ENCODE data around the gene ARGLU1. TPM values are rescaled to one million over a fixed set of nuclear protein-coding genes. Genes with fewer than 3 reads are reported as not detected.

Gene ARGLU1
- total RNA-seq, 4 donors from 2014 or later, result 95.4 to 233 (median 126) TPM

DNA sequence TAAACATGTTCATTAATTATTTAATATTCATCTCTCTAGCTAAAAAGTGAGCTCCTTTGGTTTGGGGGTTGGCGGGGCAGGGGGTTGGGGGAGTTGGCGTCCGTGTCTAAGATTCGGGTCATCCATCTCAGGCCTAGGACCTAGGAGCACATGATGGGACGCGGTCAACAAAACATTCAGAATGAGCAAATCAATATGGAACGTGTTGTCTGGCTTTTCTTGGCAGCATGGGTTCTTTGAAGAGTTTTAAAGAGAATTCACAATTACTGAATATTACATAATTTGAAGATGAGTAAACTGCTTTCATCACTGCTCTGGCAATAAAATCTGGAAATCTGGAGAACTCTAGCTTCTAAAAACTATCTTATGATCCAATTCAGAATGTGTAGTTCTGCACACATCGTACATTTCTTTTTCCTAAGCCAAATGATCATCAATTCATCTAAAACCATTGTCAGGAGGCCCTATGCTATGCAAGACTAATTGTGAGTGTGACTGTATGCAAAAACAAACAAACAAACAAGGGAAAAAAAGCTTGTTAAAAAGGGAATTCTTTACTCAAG, 5.4 kb upstream of the ARGLU1 start:
- no peak for TF ChIP-seq POLR2A (IDR thresholded peaks at IDR 0.05)
- TF ChIP-seq, protein P1, sequence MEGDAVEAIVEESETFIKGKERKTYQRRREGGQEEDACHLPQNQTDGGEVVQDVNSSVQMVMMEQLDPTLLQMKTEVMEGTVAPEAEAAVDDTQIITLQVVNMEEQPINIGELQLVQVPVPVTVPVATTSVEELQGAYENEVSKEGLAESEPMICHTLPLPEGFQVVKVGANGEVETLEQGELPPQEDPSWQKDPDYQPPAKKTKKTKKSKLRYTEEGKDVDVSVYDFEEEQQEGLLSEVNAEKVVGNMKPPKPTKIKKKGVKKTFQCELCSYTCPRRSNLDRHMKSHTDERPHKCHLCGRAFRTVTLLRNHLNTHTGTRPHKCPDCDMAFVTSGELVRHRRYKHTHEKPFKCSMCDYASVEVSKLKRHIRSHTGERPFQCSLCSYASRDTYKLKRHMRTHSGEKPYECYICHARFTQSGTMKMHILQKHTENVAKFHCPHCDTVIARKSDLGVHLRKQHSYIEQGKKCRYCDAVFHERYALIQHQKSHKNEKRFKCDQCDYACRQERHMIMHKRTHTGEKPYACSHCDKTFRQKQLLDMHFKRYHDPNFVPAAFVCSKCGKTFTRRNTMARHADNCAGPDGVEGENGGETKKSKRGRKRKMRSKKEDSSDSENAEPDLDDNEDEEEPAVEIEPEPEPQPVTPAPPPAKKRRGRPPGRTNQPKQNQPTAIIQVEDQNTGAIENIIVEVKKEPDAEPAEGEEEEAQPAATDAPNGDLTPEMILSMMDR (IDR thresholded peaks at IDR 0.05), result no peak
- peak overlapping the region in 2 of 4 donors; percentile 9 to 22 for H3K27ac ChIP-seq
- no peaks in the 10 kb centered on the region for H3K36me3 ChIP-seq
- no peak overlapping the region for H3K4me3 ChIP-seq
- H3K4me1 ChIP-seq, result peaks cover 0 to 4% (median 0%) of the 10 kb centered on the region in 4 donors
- H3K9me3 ChIP-seq, result no peaks in the 10 kb centered on the region
- DNase-seq, result no peak
- no peaks in the 10 kb centered on the region for H3K27me3 ChIP-seq

DNA sequence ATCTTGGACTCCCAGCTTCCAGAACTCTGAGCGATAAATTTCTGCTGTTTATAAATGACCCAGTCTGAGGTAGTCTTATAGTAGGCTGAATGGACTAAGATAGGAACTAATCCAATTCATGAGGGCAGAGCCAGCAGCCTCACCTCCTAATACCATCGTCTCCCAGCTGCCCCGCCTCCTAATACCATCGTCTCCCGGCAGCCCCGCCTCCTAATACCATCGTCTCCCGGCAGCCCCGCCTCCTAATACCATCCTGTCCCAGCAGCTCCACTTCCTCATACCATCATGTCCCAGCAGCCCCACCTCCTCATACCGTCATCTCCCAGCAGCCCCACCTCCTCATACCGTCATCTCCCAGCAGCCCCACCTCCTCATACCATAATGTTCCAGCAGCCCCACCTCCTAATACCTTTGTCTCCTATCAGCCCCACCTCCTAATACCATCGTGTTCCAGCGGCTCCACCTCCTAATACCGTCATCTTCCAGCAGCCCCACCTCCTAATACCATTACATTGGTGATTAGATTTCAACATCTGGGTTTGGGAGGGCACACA, 2.4 kb upstream of the ARGLU1 start:
- no peaks in the 10 kb centered on the region for H3K36me3 ChIP-seq
- TF ChIP-seq POLR2A (IDR thresholded peaks at IDR 0.05), result peak in 1 of 2 donors; percentile 57
- TF ChIP-seq, protein P1 (IDR thresholded peaks at IDR 0.05), result no peak
- DNase-seq, result peak; percentile 67 to 86 (median 86)
- no peaks in the 10 kb centered on the region for H3K9me3 ChIP-seq
- no peak overlapping the region for H3K4me3 ChIP-seq
- peaks cover 0 to 15% (median 5%) of the 10 kb centered on the region in 4 donors for H3K4me1 ChIP-seq
- no peaks in the 10 kb centered on the region for H3K27me3 ChIP-seq
- peak overlapping the region in 2 of 4 donors; percentile 16 to 26 for H3K27ac ChIP-seq

DNA sequence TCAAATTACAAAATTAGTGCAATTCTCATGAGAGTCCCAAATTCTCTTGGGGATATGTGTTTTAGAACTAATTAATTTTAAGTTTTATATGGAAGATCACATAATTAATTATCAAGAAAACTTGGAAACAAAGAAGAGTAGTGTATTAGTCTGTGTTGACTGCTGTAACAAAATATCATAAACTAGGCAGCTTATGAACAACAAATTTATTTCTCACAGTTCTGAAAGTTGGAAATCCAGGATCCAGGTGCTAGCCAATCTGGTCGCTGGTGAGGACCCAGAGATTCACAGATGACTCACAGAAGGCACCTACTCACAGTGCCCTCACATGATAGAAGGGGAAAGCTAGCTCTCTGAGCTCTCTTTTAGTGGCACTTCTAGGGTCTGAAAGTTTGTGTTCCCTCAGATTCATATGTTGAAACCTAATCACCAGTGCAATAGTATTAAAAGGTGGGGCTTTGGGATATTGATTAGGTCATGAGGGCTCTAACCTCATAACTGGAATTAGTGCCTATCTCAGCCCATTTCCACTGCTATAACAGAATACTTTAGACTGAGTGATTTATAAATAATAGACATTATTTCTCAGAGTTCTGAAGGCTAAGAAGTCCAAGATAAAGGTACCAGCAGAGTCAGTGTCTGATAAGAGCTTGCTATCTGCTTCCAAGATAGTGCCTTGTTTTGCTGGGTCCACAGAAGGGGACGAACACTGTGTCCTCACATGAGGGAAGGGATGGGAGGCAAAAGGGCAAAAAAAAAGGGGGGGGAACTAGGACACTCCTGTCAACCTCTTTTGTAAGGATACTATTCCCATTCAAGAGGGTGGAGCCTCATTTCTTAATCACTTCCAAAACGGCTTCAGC, 1.5 kb upstream of the ARGLU1 start:
- peak overlapping the region in 2 of 4 donors; percentile 16 to 26 for H3K27ac ChIP-seq
- peaks cover 0 to 24% (median 10%) of the 10 kb centered on the region in 4 donors for H3K4me1 ChIP-seq
- DNase-seq, result no peak
- TF ChIP-seq POLR2A (IDR thresholded peaks at IDR 0.05), result no peak
- TF ChIP-seq, protein P1 (IDR thresholded peaks at IDR 0.05), result no peak
- H3K27me3 ChIP-seq, result no peaks in the 10 kb centered on the region
- H3K36me3 ChIP-seq, result no peaks in the 10 kb centered on the region
- no peaks in the 10 kb centered on the region for H3K9me3 ChIP-seq
- no peak overlapping the region for H3K4me3 ChIP-seq

DNA sequence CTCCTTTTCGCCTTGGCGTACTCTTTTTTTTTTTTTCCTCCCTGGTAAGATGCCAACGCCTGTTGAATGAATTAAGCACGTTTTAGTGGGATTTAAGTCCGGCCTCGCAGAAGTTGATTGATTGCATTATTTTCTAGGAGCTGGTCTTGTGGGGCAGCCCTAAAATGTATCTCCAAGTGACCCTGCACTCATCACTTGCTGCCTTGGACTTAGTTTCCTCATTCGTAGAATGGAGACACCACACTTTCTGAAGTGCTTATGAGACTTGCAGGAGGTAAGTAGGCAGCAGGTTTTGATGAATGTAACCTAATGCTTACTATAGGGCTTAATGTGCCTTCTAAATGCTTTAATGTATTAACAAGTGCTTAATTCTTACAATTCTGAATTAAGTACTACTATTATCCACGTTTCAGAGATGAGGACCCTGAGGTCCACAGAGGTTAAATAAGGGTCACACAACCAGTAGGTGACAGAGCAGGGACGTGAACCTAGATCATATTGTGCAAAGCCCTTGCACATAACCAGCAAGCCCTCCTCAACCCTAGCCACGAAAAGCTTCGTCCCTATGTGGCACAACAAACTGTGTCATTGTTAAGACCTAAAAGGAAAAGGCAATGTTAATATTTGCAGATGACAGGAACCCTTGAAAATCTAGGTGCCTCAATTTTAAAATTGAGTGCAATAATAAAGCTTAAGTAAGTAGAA, 514 bp upstream of the ARGLU1 start:
- Histone ChIP-seq H3K36me3 (no peaks in the 10 kb centered on the region), H3K9me3 (no peaks in the 10 kb centered on the region), H3K27ac (peak overlapping the region; percentile 12 to 98 (median 93)), H3K27me3 (no peaks in the 10 kb centered on the region), H3K4me3 (peak overlapping the region; percentile 68 to 80 (median 71)), H3K4me1 (peaks cover 0 to 34% (median 14%) of the 10 kb centered on the region in 4 donors)
- no peak for TF ChIP-seq POLR2A (IDR thresholded peaks at IDR 0.05)
- TF ChIP-seq, protein P1 (IDR thresholded peaks at IDR 0.05), result no peak
- DNase-seq, result no peak
